ENCODE results near the gene PPP1R12C. TPM values are rescaled to one million over a fixed set of nuclear protein-coding genes. Genes with fewer than 3 reads are reported as not detected.

Gene PPP1R12C
- total RNA-seq, 1 experiment from 2014 or later: 110 TPM

GRCh38 chr19:55091955-55092354, 25.5 kb downstream of the PPP1R12C start:
- intact Hi-C loops (cut with micrococcal nuclease; ENCODE audit: unreplicated experiment): no loop called here
- Histone ChIP-seq H3K4me2 (no peak overlapping the region), H4K20me1 (ENCODE audit: insufficient read depth) (peaks cover 2% of the 10 kb centered on the region; the same call in 1 of the 2 replicates), H3K36me3 (ENCODE audit: low read depth) (peaks cover 5% of the 10 kb centered on the region; the same call in 1 of the 2 replicates), H3K79me2 (ENCODE audit: low read depth) (no peaks in the 10 kb centered on the region), H3F3A (ENCODE audit: insufficient read depth, low read depth) (peaks cover 47% of the 10 kb centered on the region), H3K27ac (no peak overlapping the region), H3K9me2 (ENCODE audit: insufficient read depth) (no peaks in the 10 kb centered on the region), H3K4me3 (no peak overlapping the region), H3K4me1 (replicated peaks; ENCODE audit: insufficient read depth) (no peaks in the 10 kb centered on the region), H2AFZ (no peak overlapping the region), H3K27me3 (ENCODE audit: insufficient read depth, low read depth) (no peaks in the 10 kb centered on the region), H3K9me3 (ENCODE audit: insufficient read depth, low read depth) (no peaks in the 10 kb centered on the region)
- peak in 1 of 2 experiments; percentile 18 for DNase-seq
- ChIA-PET POLR2A (ENCODE audit: unreplicated experiment) (no interaction called here), CTCF (no interaction called here)
- TF ChIP-seq CTCF (conservative IDR thresholded peaks at IDR 0.05) (no peak), EZH2 (IDR thresholded peaks at IDR 0.05; ENCODE audit: low read depth) (no peak)
- BruUV-seq (replicated peaks): no TSS peak

- Histone ChIP-seq H4K20me1 (ENCODE audit: insufficient read depth) (peaks cover 2% of the 10 kb centered on the region; the same call in 1 of the 2 replicates), H3K4me2 (no peak overlapping the region), H3K9me2 (ENCODE audit: insufficient read depth) (no peaks in the 10 kb centered on the region), H3K4me3 (no peak overlapping the region), H3K79me2 (ENCODE audit: low read depth) (no peaks in the 10 kb centered on the region), H3K27me3 (ENCODE audit: insufficient read depth, low read depth) (no peaks in the 10 kb centered on the region), H3F3A (ENCODE audit: insufficient read depth, low read depth) (peaks cover 47% of the 10 kb centered on the region), H2AFZ (no peak overlapping the region), H3K27ac (no peak overlapping the region), H3K36me3 (ENCODE audit: low read depth) (peaks cover 7% of the 10 kb centered on the region; the same call in 1 of the 2 replicates), H3K4me1 (replicated peaks; ENCODE audit: insufficient read depth) (no peaks in the 10 kb centered on the region), H3K9me3 (ENCODE audit: insufficient read depth, low read depth) (no peaks in the 10 kb centered on the region)
- BruUV-seq (replicated peaks): TSS peak; percentile 65
- POLR2A ChIA-PET (ENCODE audit: unreplicated experiment): no interaction called here
- intact Hi-C loops (cut with micrococcal nuclease; ENCODE audit: unreplicated experiment): no loop called here
- CTCF ChIA-PET: no interaction called here
- no peak for TF ChIP-seq CTCF (conservative IDR thresholded peaks at IDR 0.05)
- TF ChIP-seq EZH2 (IDR thresholded peaks at IDR 0.05; ENCODE audit: low read depth): no peak
- DNase-seq: peak in 1 of 2 experiments; percentile 29
Measured at GRCh38 chr19:55091126-55091910, 26.1 kb downstream of the PPP1R12C start.

DNA sequence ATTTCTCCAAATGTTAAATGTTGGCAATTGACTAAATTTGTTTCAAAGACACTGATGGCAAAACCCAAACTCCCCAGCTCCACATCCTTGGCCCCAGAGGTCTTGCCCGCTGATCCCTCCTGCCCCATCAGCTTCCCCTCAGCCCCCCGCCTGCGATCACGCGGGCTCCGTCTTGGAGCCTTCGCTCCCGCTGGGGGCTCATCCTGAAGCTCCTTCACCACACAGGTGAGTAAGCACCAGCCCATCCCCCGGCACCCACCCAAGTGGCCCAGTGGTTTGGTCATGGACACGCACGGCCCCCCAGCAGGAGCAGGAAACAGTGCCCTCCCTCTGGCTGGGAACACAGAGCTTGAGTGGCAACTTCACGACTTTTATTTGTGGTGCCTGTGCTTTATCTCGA, 26.9 kb downstream of the PPP1R12C start:
- intact Hi-C loops (cut with micrococcal nuclease; ENCODE audit: unreplicated experiment): no loop called here
- Histone ChIP-seq H3K36me3 (ENCODE audit: low read depth) (peaks cover 7% of the 10 kb centered on the region; the same call in 1 of the 2 replicates), H3K9me3 (ENCODE audit: insufficient read depth, low read depth) (no peaks in the 10 kb centered on the region), H3K4me2 (no peak overlapping the region), H3K4me3 (no peak overlapping the region), H3K79me2 (ENCODE audit: low read depth) (no peaks in the 10 kb centered on the region), H2AFZ (no peak overlapping the region), H3F3A (ENCODE audit: insufficient read depth, low read depth) (peaks cover 48% of the 10 kb centered on the region), H3K4me1 (replicated peaks; ENCODE audit: insufficient read depth) (no peaks in the 10 kb centered on the region), H3K27ac (no peak overlapping the region), H4K20me1 (ENCODE audit: insufficient read depth) (peaks cover 2% of the 10 kb centered on the region; the same call in 1 of the 2 replicates), H3K27me3 (ENCODE audit: insufficient read depth, low read depth) (no peaks in the 10 kb centered on the region), H3K9me2 (ENCODE audit: insufficient read depth) (no peaks in the 10 kb centered on the region)
- TF ChIP-seq EZH2 (IDR thresholded peaks at IDR 0.05; ENCODE audit: low read depth) (no peak), CTCF (conservative IDR thresholded peaks at IDR 0.05) (no peak)
- DNase-seq: peak in 1 of 2 experiments; percentile 28
- no TSS peak for BruUV-seq (replicated peaks)
- CTCF ChIA-PET: no interaction called here
- POLR2A ChIA-PET (ENCODE audit: unreplicated experiment): no interaction called here

Measured in PC-9 (cell line).